Activated B cell treated with CpG ODN at 0.5 μM for 24 hours (primary cell): Measurements from ENCODE around the gene ENTPD2. TPM values are rescaled to one million over a fixed set of nuclear protein-coding genes. Genes with fewer than 3 reads are reported as not detected.

Source experiments
- ATAC-seq: fragments of 200-7000 bp; cut with Tn5 transposase; one replicate; pipeline ENCODE4 v1.10.0; 2021; ENCODE audit warnings: low read depth, mild to moderate bottlenecking, moderate library complexity
- CTCF ChIA-PET: fragments of 350-600 bp; sonication (Branson Sonifier 250); formaldehyde crosslinking; loops from one replicate; lab custom pipeline; 2021; ENCODE audit warnings: antibody characterized with exemption; lab: Charles Lee
- POLR2A ChIA-PET: fragments of 350-600 bp; sonication (Branson Sonifier 250); formaldehyde crosslinking; loops from one replicate; lab custom pipeline; 2021; ENCODE audit warnings: antibody characterized with exemption; lab: Charles Lee
- DNase-seq: peaks from one replicate; pipeline ENCODE4 v3.0.0; 2022
- H3K27ac Mint-ChIP-seq: one replicate; pipeline ENCODE4 v1.8.0; 2020; ENCODE audit warnings: mixed read lengths
- H3K27me3 Mint-ChIP-seq: one replicate; pipeline ENCODE4 v1.8.0; 2021; ENCODE audit warnings: mixed read lengths
- H3K36me3 Mint-ChIP-seq: one replicate; pipeline ENCODE4 v1.8.0; 2021; ENCODE audit warnings: low read depth, mixed read lengths
- H3K4me1 Mint-ChIP-seq: one replicate; pipeline ENCODE4 v1.8.0; 2021; ENCODE audit warnings: mixed read lengths
- H3K4me3 Mint-ChIP-seq: one replicate; pipeline ENCODE4 v1.8.0; 2020; ENCODE audit warnings: mild to moderate bottlenecking, mixed read lengths
- H3K9me3 Mint-ChIP-seq: one replicate; pipeline ENCODE4 v1.8.0; 2020; ENCODE audit warnings: mixed read lengths
- intact Hi-C: fragments of 100-400 bp; cut with micrococcal nuclease; formaldehyde crosslinking; loops from one replicate; pipeline ENCODE4 v1.15.1; 2024
- total RNA-seq: library from RNA; stranded (reverse); gene quantifications from 2 replicates; pipeline ENCODE4 v1.2.3, GENCODE V29; 2022
- TF ChIP-seq, protein P1 (sequence below): fragments of 200-600 bp; IDR thresholded peaks from one replicate; pipeline ENCODE4 v1.8.0; 2022; ENCODE audit warnings: antibody characterized with exemption, mild to moderate bottlenecking

The ENTPD2 gene
- total RNA-seq, 1 donor from 2014 or later: not detected

DNA sequence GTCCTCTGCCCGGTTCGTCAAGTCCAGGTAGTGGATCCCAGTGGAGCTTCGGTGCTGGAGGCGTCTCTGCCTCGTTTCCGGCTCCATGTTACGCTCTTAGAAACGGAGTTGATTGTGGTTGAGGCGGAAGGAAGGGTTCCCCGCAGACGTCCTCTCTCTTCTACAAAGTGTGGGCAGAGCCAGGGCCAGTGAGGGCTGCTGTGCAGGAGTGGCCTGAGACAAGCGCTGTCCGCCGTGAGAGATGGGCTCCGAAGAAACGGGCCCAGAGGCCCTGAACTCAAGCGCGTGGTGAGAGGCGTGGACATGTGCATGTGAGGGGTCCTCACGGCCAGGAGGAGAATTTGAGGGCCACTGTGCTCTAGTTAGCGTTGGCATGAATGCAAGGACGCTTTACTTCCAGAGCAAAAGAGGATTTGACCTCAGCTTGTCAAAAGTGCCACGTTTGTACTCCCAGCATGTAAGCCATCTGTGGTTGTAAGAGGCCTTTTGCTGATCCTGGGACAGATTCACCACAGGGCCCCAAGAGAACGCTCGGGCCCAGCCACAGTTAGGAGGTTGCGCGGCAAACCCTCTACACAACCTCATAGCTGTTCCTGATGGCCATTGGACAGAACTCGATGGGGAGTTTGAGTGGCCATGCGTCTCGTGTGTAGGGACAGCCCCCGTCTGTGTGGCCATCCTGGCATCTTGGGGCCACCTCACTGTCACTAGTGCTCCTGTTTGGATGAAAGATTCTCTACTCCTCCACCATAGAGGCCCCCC is 43.1 kb upstream of the ENTPD2 start:
- no peak overlapping the region for H3K4me3 Mint-ChIP-seq
- DNase-seq: no peak
- intact Hi-C loops: no loop called here
- H3K27me3 Mint-ChIP-seq: no peaks in the 10 kb centered on the region
- H3K4me1 Mint-ChIP-seq: peaks cover 7% of the 10 kb centered on the region
- ChIA-PET CTCF (interaction anchor here (1.0 to 1.7 kb wide), 2 partner anchors 130 to 138 kb away, joined by 3 to 7 read pairs; partner anchors contain the start of gene RNF224), POLR2A (interaction anchor here (1.5 kb wide), 1 partner anchor 126 kb away, joined by 4 read pairs; the partner anchor contains the start of gene RNF208)
- TF ChIP-seq, protein P1, sequence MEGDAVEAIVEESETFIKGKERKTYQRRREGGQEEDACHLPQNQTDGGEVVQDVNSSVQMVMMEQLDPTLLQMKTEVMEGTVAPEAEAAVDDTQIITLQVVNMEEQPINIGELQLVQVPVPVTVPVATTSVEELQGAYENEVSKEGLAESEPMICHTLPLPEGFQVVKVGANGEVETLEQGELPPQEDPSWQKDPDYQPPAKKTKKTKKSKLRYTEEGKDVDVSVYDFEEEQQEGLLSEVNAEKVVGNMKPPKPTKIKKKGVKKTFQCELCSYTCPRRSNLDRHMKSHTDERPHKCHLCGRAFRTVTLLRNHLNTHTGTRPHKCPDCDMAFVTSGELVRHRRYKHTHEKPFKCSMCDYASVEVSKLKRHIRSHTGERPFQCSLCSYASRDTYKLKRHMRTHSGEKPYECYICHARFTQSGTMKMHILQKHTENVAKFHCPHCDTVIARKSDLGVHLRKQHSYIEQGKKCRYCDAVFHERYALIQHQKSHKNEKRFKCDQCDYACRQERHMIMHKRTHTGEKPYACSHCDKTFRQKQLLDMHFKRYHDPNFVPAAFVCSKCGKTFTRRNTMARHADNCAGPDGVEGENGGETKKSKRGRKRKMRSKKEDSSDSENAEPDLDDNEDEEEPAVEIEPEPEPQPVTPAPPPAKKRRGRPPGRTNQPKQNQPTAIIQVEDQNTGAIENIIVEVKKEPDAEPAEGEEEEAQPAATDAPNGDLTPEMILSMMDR: no peak
- H3K27ac Mint-ChIP-seq: no peak overlapping the region
- H3K36me3 Mint-ChIP-seq: peaks cover 46% of the 10 kb centered on the region
- H3K9me3 Mint-ChIP-seq: no peaks in the 10 kb centered on the region
- ATAC-seq: no peak

GRCh38 chr9:137095664-137096517 is 42.0 kb upstream of the ENTPD2 start:
- H3K36me3 Mint-ChIP-seq: peaks cover 46% of the 10 kb centered on the region
- peak; percentile 49 for DNase-seq

DNA sequence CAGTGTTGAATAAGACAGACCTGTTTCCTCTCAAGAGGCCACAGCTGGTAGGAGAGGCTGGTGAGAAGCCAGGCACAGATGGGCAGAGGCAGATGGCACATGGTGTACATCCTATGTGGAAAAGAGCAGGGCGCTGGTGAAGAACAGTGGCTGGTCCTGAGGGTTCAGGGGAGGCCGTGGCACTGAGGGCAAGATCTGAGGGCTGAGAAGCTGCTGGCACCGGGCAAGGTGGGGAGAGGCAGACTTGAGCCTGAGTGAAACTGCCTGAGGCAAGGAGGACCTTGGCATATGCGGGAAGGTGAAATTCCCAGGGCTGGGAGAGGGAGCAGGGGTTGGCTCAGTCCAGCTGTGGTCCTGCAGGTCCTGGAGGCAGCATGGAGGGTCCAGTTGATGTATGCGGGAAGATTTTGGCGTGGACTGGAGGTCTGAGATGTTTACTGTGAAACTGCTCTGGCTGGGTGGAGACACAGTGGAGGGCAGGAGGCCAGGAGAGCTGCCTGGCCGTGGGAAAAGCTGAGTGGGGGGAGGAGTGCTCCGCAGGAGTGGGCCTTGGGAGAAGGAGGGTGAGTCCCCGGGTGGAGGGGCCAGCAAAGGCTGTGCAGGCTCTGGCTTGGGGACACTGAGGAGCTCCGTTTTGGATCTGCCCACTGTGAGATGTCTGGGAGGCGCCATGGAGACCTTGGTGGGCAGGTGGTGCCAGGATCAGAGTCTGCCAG is 35.5 kb upstream of the ENTPD2 start:
- no peak overlapping the region for H3K4me3 Mint-ChIP-seq
- intact Hi-C loops: loop anchor here (5.0 kb wide), 1 partner anchor 463 kb away; the partner anchor contains the start of genes MRPL41 and PNPLA7

More at GRCh38 chr9:137095664-137096517, 42.0 kb upstream of the ENTPD2 start:
- intact Hi-C loops: loop anchor here (1.0 kb wide), 2 partner anchors 9 to 18 kb away; partner anchors contain the start of gene DPP7
- peak overlapping the region; percentile 83 for H3K27ac Mint-ChIP-seq
- POLR2A ChIA-PET: interaction anchor here (0.5 to 1.3 kb wide), 7 partner anchors 9 to 384 kb away, joined by 3 to 12 read pairs (median 4); partner anchors contain the start of genes DPP7, MAN1B1, TPRN and TUBB4B
- peak; percentile 97 for ATAC-seq
- peaks cover 7% of the 10 kb centered on the region for H3K4me1 Mint-ChIP-seq
- H3K27me3 Mint-ChIP-seq: no peaks in the 10 kb centered on the region
- H3K4me3 Mint-ChIP-seq: peak overlapping the region; percentile 60
- TF ChIP-seq, protein P1: no peak
- no peaks in the 10 kb centered on the region for H3K9me3 Mint-ChIP-seq
- CTCF ChIA-PET: interaction anchor here (0.6 to 1.7 kb wide), 13 partner anchors 9 to 161 kb away, joined by 3 to 10 read pairs (median 5); partner anchors contain the start of genes DPP7, MAN1B1, NPDC1 and RNF224

DNA sequence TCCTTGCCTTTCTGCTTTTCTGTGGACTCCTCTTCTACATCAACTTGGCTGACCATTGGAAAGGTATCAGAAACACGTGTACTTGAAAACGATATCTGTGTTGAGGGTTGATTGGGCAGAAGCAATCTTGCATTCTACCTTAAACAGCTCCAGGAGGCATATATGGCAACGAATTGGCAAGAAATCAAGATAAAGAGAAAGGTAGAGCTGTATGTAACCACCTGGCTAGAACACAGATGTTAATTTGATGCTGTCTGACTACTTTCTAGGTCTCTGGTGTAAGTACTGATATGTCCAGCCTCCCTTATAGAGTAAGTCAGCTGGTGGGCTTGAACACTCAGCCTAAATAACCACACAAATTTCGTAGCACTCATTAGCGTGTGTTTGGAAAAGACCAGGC is 34.3 kb upstream of the ENTPD2 start:
- POLR2A ChIA-PET: interaction anchor here (0.6 to 2.0 kb wide), 5 partner anchors 44 to 189 kb away, joined by 3 to 4 read pairs (median 4); partner anchors contain the start of gene TUBB4B
- CTCF ChIA-PET: interaction anchor here (1.3 to 2.1 kb wide), 3 partner anchors 8 to 59 kb away, joined by 3 to 6 read pairs (median 5); partner anchors contain the start of gene NPDC1
- DNase-seq (no peak), ATAC-seq (no peak)
- TF ChIP-seq, protein P1: no peak
- H3K4me3 Mint-ChIP-seq: peak overlapping the region; percentile 84
- no peaks in the 10 kb centered on the region for H3K27me3 Mint-ChIP-seq
- H3K9me3 Mint-ChIP-seq: no peaks in the 10 kb centered on the region
- intact Hi-C loops: loop anchor here (5.0 kb wide), 1 partner anchor 464 kb away; the partner anchor contains the start of genes MRPL41 and PNPLA7
- peaks cover 32% of the 10 kb centered on the region for H3K36me3 Mint-ChIP-seq
- peaks cover 42% of the 10 kb centered on the region for H3K4me1 Mint-ChIP-seq
- H3K27ac Mint-ChIP-seq: peak overlapping the region; percentile 63

More for the DNA sequence above, 35.5 kb upstream of the ENTPD2 start:
- H3K4me1 Mint-ChIP-seq: peaks cover 30% of the 10 kb centered on the region
- no peak for ATAC-seq
- DNase-seq: no peak
- CTCF ChIA-PET: interaction anchor here (1.2 to 1.3 kb wide), 2 partner anchors 21 to 60 kb away, joined by 3 read pairs; no protein-coding TSS in a partner anchor
- peak overlapping the region; percentile 19 for H3K27ac Mint-ChIP-seq
- peaks cover 33% of the 10 kb centered on the region for H3K36me3 Mint-ChIP-seq
- POLR2A ChIA-PET: interaction anchor here (0.9 to 2.0 kb wide), 2 partner anchors 134 to 187 kb away, joined by 3 to 4 read pairs; no protein-coding TSS in a partner anchor
- TF ChIP-seq, protein P1: no peak
- H3K9me3 Mint-ChIP-seq: no peaks in the 10 kb centered on the region
- H3K27me3 Mint-ChIP-seq: no peaks in the 10 kb centered on the region
